ENCODE results near the gene TESPA1.

DNA sequence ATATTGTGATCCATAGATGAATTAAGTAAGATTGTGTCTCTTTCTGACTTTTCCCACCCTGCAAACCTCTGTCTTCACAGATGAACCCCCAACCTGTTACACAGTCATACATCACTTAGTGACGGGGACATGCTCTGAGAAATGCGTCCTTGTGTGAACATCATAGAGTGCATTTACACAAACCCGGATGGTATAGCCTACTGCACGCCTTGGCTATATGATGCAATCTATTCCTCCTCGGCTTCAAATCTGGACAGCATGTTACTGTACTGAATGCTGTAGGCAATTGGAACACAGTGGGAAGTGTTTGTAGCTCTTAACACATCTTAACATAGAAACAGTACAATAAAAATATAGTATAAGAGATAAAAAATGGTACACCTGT lies 7.4 kb upstream of the TESPA1 start:
- TF ChIP-seq, protein P1, sequence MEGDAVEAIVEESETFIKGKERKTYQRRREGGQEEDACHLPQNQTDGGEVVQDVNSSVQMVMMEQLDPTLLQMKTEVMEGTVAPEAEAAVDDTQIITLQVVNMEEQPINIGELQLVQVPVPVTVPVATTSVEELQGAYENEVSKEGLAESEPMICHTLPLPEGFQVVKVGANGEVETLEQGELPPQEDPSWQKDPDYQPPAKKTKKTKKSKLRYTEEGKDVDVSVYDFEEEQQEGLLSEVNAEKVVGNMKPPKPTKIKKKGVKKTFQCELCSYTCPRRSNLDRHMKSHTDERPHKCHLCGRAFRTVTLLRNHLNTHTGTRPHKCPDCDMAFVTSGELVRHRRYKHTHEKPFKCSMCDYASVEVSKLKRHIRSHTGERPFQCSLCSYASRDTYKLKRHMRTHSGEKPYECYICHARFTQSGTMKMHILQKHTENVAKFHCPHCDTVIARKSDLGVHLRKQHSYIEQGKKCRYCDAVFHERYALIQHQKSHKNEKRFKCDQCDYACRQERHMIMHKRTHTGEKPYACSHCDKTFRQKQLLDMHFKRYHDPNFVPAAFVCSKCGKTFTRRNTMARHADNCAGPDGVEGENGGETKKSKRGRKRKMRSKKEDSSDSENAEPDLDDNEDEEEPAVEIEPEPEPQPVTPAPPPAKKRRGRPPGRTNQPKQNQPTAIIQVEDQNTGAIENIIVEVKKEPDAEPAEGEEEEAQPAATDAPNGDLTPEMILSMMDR (tag by site-specific recombination; IDR thresholded peaks at IDR 0.05): no peak
- TF ChIP-seq ZNF629 (tag by site-specific recombination; IDR thresholded peaks at IDR 0.05) (no peak), ZNF184 (tag by site-specific recombination; IDR thresholded peaks at IDR 0.05) (no peak), ZNF292 (tag by site-specific recombination; IDR thresholded peaks at IDR 0.05; ENCODE audit: borderline replicate concordance, low read depth) (no peak), ZNF585B (tag by site-specific recombination; IDR thresholded peaks at IDR 0.05) (no peak), ZBTB10 (tag by site-specific recombination; IDR thresholded peaks at IDR 0.05) (no peak), ZNF561 (tag by site-specific recombination; IDR thresholded peaks at IDR 0.05; ENCODE audit: borderline replicate concordance) (no peak), PBX3 (CRISPR knock-in tag; IDR thresholded peaks at IDR 0.05) (no peak), ZNF214 (tag by site-specific recombination; IDR thresholded peaks at IDR 0.05; ENCODE audit: borderline replicate concordance) (no peak), AEBP2 (tag by site-specific recombination; IDR thresholded peaks at IDR 0.05; ENCODE audit: borderline replicate concordance) (no peak), ZNF175 (tag by site-specific recombination; IDR thresholded peaks at IDR 0.05) (no peak), ZNF274 (IDR thresholded peaks at IDR 0.05; ENCODE audit: low read length) (no peak), ZNF274 (tag by site-specific recombination; IDR thresholded peaks at IDR 0.05; ENCODE audit: borderline replicate concordance) (no peak), ZNF121 (tag by site-specific recombination; IDR thresholded peaks at IDR 0.05) (no peak)
- TF ChIP-seq, protein P2, sequence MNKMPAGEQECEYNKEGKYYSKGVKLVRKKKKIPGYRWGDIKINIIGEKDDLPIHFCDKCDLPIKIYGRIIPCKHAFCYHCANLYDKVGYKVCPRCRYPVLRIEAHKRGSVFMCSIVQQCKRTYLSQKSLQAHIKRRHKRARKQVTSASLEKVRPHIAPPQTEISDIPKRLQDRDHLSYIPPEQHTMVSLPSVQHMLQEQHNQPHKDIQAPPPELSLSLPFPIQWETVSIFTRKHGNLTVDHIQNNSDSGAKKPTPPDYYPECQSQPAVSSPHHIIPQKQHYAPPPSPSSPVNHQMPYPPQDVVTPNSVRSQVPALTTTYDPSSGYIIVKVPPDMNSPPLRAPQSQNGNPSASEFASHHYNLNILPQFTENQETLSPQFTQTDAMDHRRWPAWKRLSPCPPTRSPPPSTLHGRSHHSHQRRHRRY (tag by site-specific recombination; IDR thresholded peaks at IDR 0.05): no peak
